NOMO-1 (cell line): ENCODE data around the gene GMEB1.
"Not testable (repeated sequence)": the region's sequence is repeated elsewhere in the genome, so short reads cannot be mapped to it uniquely, and the experiment has no call there.

Source experiments
- DNase-seq, 2 experiments: peaks; one replicate each; lab custom pipeline; 2025; ENCODE audit not compliant: unreplicated experiment in 2 of 2; lab: John Stamatoyannopoulos, UW

GMEB1 gene

GRCh38 chr1:28668956-28669723 is 556 bp downstream of the GMEB1 start:
- peak; percentile 60 to 77 for DNase-seq

DNA sequence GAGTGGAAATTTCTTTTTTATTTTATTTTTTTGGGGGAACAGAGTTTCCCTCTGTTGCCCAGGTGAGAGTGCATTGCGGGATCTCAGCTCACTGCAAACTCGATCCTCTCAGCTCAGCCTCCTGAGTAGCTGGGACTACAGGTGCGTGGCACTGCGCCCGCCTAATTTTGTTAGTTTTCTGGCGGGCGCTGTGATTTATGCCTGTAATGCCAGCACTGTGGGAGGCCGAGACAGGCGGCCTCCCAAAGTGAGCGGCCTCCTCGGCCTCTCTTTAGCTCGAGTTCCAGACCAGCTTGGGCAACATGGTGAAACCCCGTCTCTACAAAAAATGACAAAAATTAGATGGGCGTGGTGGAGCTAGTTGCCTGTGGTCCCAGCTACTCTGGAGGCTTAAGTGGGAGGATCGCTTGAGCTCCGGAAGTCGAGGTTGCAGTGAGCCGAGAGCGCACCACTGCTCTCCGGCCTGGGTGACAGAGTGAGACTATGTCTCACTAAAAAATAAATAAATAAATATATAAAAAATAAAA is 2.7 kb downstream of the GMEB1 start:
- DNase-seq: no peak

DNA sequence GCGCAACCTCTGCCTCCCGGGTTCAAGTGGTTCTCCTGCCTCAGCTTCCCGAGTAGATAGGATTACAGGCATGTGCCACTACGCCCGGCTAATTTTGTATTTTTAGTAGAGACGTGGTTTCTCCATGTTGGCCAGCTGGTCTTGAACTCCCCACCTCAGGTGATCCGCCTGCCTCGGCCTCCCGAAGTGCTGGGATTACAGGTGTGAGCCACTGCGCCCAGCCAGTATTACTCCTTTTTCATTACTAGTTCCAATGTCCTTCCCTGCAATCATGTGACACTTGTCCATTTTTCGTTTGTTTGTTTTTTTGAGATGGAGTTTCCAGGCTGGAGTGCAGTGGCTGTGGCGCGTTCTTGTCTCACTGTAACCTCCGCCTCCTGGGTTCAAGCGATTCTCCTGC is 4.4 kb downstream of the GMEB1 start:
- DNase-seq: not testable (repeated sequence)

- no peak for DNase-seq
Measured at GRCh38 chr1:28675924-28676257, 7.3 kb downstream of the GMEB1 start.

- DNase-seq: no peak
Measured at GRCh38 chr1:28680151-28680550, 11.6 kb downstream of the GMEB1 start.

GRCh38 chr1:28682840-28683239 is 14.3 kb downstream of the GMEB1 start:
- DNase-seq: no peak

DNA sequence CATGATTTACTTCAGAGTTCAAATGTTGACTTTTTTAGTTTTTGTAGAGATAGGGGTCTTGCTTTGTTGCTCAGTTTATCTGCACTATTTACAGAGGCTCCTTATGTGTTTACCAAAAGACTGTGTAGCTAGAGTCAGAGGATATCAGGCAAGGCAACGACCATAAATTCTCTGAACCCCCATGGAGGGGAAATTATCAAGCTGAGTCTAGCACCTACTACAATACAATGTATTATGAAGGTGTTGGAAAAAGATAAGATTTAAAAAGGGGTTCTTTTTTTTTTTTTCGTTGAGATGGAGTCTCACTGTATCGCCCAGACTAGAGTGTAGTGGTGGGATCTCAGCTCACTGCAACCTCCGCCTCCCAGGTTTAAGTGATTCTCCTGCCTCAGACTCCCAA is 16.4 kb downstream of the GMEB1 start:
- no peak for DNase-seq

DNA sequence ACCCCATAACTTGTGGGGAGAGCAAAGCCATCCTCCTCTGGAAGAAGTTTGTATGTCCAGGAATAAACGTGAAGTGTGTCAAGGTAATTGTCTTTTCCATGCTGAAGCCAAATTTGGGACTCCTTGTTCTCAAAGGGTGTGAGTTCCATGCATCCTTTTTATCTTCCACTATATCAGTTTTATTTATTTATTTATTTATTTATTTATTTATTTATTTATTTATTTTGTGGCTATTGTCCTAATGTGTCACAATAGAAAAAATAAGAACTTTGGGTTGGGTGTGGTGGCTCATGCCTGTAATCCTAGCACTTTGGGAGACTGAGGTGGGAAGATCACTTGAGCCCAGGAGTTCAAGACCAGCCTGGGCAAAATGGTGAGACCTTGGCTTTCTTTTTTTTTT is 23.0 kb downstream of the GMEB1 start:
- DNase-seq: not testable (repeated sequence)

GRCh38 chr1:28703629-28704028 is 35.0 kb downstream of the GMEB1 start:
- DNase-seq: no peak

- no peak for DNase-seq
Measured at GRCh38 chr1:28716336-28716735, 47.8 kb downstream of the GMEB1 start.

DNA sequence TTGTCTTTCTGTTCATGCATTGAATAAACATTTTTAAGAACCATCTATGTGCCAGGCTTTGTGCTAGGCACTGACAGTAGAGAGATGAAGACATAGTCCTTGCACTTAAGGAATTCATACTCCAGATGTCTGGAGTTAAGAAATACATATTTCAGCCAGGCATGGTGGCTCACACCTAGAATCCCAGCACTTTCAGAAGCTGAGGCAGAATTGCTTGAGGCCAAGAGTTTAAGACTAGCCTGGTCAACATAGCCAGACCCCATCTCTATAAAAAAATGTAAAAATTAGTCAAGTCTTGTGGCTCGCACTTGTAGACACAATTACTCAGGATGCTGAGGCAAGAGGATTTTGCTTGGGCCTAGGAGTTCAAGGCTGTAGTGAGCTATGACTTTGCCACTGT is 49.6 kb downstream of the GMEB1 start:
- DNase-seq: no peak

DNA sequence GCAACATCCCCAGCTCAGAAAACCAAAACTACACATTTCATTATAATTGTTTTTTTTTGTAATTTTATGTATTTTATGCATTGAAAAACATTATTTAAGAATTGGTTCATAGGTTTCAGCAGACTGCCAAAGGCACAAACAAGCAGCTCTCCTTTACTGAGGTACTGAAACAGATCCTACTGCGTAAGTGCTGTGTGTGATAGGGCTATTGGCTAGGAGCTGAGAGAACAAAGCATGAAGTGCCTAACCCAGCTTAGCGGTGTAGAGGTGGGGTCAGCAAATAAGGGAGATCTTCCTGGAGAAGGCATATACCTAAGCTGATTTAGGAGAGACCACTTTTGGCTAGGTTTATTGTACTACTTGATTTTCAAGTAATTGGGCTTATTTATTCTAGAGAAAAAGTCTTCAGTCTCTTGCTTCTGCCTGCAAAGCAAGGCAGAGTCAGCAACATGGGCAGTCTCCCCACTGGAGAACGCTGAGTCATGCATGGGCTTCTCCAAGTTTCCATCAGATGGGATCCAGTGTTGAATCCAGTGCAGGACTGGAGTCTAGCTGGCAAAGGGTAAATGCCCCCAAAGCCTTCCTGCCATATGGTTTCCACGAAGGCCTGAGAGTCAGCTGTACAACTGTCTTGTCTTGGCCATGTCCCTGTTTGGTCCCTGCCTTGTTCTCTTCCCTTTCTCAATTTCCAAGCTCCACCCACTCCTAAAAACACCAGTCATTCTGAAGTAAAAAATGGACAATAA is 50.2 kb downstream of the GMEB1 start:
- DNase-seq: no peak

- DNase-seq: no peak
Measured at GRCh38 chr1:28719332-28719619, 50.7 kb downstream of the GMEB1 start.

- DNase-seq: no peak
Measured at GRCh38 chr1:28720376-28720775, 51.8 kb downstream of the GMEB1 start.

GRCh38 chr1:28721927-28722326 is 53.3 kb downstream of the GMEB1 start:
- DNase-seq: not testable (repeated sequence)

DNA sequence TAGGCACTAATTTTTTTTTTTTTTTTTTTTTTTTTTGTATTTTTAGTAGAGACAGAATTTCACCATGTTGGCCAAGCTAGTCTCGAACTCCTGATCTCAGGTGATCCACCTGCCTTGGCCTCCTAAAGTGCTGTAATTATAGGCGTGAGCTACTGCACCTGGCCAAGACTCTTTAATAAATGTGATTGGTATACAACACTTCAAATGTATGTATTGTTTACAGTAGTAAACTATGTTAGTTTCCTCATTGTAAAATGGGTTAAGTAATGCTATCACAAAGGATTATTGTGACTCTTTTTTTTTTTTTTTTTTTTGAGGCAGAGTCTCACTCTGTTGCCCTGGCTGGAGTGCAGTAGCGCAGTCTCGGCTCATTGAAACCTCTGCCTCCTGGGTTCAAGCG is 56.8 kb downstream of the GMEB1 start:
- not testable (repeated sequence) for DNase-seq

DNA sequence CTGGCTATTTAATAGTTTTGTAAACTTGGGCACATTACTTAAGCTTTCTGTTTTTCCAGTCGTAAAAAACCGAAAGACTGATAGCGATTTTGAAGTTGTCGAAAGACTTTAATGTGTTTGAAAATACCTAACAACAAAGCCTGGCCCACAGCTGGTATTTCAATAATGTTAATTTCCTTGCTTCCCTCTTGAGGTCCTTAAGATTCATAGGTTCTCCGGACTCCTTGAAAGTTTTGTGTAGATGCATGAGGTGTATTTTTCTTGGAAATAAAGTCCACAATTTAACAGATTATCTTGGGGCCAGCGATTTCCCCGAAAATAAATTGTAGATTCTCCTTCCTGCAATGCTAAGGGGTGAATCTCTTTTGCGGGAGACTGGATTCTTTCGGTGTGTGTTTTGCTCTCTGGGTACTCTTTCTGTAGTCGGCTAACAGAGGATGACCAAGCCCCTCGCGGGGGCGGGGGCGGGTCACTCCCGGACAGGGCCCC is 67.4 kb downstream of the GMEB1 start:
- no peak for DNase-seq

DNA sequence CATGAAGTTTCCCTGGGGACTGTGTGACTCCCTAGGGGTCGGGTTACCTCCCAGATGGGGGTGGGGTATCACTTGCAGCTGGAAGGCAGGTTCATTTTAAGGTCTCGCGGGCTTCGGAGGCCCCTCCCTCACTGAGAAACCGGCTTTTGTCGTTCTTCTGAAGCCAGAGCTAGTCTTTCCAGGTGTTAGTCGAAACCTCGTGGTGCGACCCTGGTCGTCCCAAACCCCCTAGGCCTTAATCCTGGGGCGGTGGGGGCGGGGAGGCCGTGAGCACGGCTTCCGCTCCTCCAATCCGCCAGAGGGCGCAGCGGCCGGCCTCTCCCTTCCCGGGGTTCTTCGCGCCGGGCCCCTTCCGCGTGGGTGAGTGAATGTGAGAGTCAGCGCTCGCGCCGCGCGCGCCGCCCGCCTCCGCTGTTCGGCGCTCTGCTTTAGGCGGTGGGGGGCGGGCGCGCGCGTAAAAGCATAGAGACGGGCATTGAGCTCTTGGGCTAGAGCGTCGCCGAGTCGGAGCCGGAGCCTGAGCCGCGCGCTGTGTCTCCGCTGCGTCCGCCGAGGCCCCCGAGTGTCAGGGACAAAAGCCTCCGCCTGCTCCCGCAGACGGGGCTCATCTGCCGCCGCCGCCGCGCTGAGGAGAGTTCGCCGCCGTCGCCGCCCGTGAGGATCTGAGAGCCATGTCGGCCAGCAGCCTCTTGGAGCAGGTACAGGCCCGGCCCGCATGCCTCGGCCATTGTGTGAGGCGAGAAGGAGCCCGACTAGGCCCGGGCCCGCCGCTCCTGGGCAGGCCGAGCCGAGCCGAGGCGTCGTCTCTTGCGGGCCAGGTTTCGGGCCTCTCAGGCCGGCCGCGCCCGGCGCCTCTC is 68.1 kb downstream of the GMEB1 start, which contains the start of gene YTHDF2:
YTHDF2 (plus strand) TSS at position 491 of the 857 bp plus-strand sequence; CDS start at position 672, 181 bp downstream.
- DNase-seq: peak; percentile 95 to 97

DNA sequence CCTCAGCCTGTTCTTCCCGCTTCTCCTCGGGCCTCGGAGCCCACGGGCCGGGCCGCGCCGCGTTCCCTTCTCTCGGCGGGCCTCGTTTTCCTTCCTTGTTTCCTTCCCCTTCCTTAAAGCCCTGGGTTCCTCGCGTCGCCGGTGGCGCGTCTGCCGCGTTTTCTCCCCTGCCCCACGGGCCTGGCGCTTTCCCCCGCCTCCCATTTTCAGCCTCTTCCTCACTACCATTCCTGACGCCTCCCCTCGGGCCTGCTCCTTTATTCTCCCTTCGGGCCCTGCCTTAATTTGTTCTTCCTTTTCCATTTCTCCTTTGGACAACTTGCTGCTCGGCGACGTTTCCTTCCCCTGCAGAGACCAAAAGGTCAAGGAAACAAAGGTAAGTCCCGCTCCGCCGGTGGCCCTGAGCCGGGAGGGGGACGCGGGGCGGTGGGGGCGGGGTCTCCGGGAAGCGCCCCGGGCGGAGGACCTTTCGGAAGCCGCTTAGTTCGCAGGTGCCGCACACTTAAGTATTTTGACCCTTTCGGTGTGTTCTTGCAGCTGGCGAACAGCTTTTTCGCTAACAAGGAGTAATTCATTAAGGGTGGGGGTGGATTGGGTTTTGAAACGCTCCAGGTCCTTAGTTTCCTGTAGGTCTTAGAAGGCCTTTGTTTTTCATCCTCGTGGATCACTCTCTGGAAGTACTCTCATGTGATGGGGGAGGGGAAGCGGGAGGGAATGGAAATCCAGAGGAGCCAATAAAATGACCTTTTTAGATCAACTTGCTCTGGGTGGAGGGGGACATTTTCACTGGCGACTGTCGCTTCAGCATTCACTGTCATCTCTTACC is 68.9 kb downstream of the GMEB1 start:
- DNase-seq: peak; percentile 43 to 57

DNA sequence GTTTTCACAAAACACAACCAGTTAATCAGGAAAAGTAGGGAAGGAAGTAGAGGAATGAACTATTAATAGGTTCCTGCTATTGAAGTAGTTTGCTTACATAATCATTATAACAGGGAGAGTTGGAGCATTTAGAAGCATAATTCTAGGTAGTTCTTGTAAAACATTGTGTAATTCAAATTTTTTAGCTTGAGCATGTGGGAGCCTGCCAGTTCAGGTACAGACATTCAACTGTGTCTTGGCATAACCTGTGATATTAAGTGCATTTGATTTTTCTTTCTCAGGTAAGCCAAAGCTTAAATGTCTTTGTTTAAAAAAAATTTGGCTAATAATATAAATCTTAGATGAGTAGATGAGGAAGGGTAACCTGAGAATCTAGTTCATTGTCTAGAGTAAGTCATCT is 71.5 kb downstream of the GMEB1 start:
- DNase-seq: no peak
